ENCODE measurements around the gene TBC1D21.

TBC1D21 gene

GRCh38 chr15:73904026-73904815, 30.9 kb downstream of the TBC1D21 start:
- TF ChIP-seq SPI1 (IDR thresholded peaks at IDR 0.05; ENCODE audit: low read depth, low read length) = no peak
- no peak for TF ChIP-seq POU2F2 (IDR thresholded peaks at IDR 0.05; ENCODE audit: low read depth, low read length)
- TF ChIP-seq POLR2A (IDR thresholded peaks at IDR 0.05; ENCODE audit: low read depth, low read length) = no peak
- TF ChIP-seq PAX5 (IDR thresholded peaks at IDR 0.05; ENCODE audit: insufficient read depth, low read length, severe bottlenecking) = no peak
- FAIRE-seq (no peak), DNase-seq (ENCODE audit: insufficient read length, low spot score) (no peak)

GRCh38 chr15:73905225-73905827, 32.0 kb downstream of the TBC1D21 start:
- TF ChIP-seq POLR2A (IDR thresholded peaks at IDR 0.05; ENCODE audit: low read depth, low read length) (no peak), TAF1 (IDR thresholded peaks at IDR 0.05; ENCODE audit: low read depth, low read length) (no peak), PAX5 (IDR thresholded peaks at IDR 0.05; ENCODE audit: insufficient read depth, low read length, severe bottlenecking) (no peak), SPI1 (IDR thresholded peaks at IDR 0.05; ENCODE audit: low read depth, low read length) (no peak), POLR2AphosphoS5 (IDR thresholded peaks at IDR 0.05; ENCODE audit: low read depth, low read length) (no peak)
- FAIRE-seq (no peak), DNase-seq (ENCODE audit: insufficient read length, low spot score) (no peak)

- DNase-seq (ENCODE audit: insufficient read length, low spot score) = no peak
- no peak for TF ChIP-seq POLR2AphosphoS5 (IDR thresholded peaks at IDR 0.05; ENCODE audit: low read depth, low read length)
- TF ChIP-seq TAF1 (IDR thresholded peaks at IDR 0.05; ENCODE audit: low read depth, low read length) = no peak
- no peak for TF ChIP-seq SPI1 (IDR thresholded peaks at IDR 0.05; ENCODE audit: low read depth, low read length)
- no peak for TF ChIP-seq POU2F2 (IDR thresholded peaks at IDR 0.05; ENCODE audit: low read depth, low read length)
- TF ChIP-seq POLR2A (IDR thresholded peaks at IDR 0.05; ENCODE audit: low read depth, low read length) = no peak
- no peak for TF ChIP-seq PAX5 (IDR thresholded peaks at IDR 0.05; ENCODE audit: insufficient read depth, low read length, severe bottlenecking)
- no peak for FAIRE-seq
Observed at GRCh38 chr15:73906346-73907034, 33.1 kb downstream of the TBC1D21 start.

GRCh38 chr15:73907035-73907408, 33.7 kb downstream of the TBC1D21 start:
- DNase-seq (ENCODE audit: insufficient read length, low spot score) = no peak
- FAIRE-seq = no peak
- TF ChIP-seq POLR2AphosphoS5 (IDR thresholded peaks at IDR 0.05; ENCODE audit: low read depth, low read length) (no peak), POU2F2 (IDR thresholded peaks at IDR 0.05; ENCODE audit: low read depth, low read length) (no peak), PAX5 (IDR thresholded peaks at IDR 0.05; ENCODE audit: insufficient read depth, low read length, severe bottlenecking) (no peak), TAF1 (IDR thresholded peaks at IDR 0.05; ENCODE audit: low read depth, low read length) (no peak)

- FAIRE-seq = peak; percentile 90
- peak; percentile 60 for DNase-seq (ENCODE audit: insufficient read length, low spot score)
- no peak for TF ChIP-seq TAF1 (IDR thresholded peaks at IDR 0.05; ENCODE audit: low read depth, low read length)
- TF ChIP-seq POLR2AphosphoS5 (IDR thresholded peaks at IDR 0.05; ENCODE audit: low read depth, low read length) = no peak
- TF ChIP-seq SPI1 (IDR thresholded peaks at IDR 0.05; ENCODE audit: low read depth, low read length) = no peak
- no peak for TF ChIP-seq POLR2A (IDR thresholded peaks at IDR 0.05; ENCODE audit: low read depth, low read length)
- TF ChIP-seq PAX5 (IDR thresholded peaks at IDR 0.05; ENCODE audit: insufficient read depth, low read length, severe bottlenecking) = no peak
- TF ChIP-seq POU2F2 (IDR thresholded peaks at IDR 0.05; ENCODE audit: low read depth, low read length) = no peak
Observed at GRCh38 chr15:73908030-73908821, 34.9 kb downstream of the TBC1D21 start.

- FAIRE-seq (no peak), DNase-seq (ENCODE audit: insufficient read length, low spot score) (no peak)
- TF ChIP-seq PAX5 (IDR thresholded peaks at IDR 0.05; ENCODE audit: insufficient read depth, low read length, severe bottlenecking) = no peak
- TF ChIP-seq POU2F2 (IDR thresholded peaks at IDR 0.05; ENCODE audit: low read depth, low read length) = no peak
- TF ChIP-seq SPI1 (IDR thresholded peaks at IDR 0.05; ENCODE audit: low read depth, low read length) = no peak
- TF ChIP-seq POLR2A (IDR thresholded peaks at IDR 0.05; ENCODE audit: low read depth, low read length) = no peak
- no peak for TF ChIP-seq POLR2AphosphoS5 (IDR thresholded peaks at IDR 0.05; ENCODE audit: low read depth, low read length)
- no peak for TF ChIP-seq TAF1 (IDR thresholded peaks at IDR 0.05; ENCODE audit: low read depth, low read length)
Observed at GRCh38 chr15:73908822-73909122, 35.4 kb downstream of the TBC1D21 start.

GRCh38 chr15:73909651-73910050, 36.3 kb downstream of the TBC1D21 start:
- FAIRE-seq (no peak), DNase-seq (ENCODE audit: insufficient read length, low spot score) (no peak)
- no peak for TF ChIP-seq POU2F2 (IDR thresholded peaks at IDR 0.05; ENCODE audit: low read depth, low read length)
- TF ChIP-seq POLR2AphosphoS5 (IDR thresholded peaks at IDR 0.05; ENCODE audit: low read depth, low read length) = no peak
- no peak for TF ChIP-seq TAF1 (IDR thresholded peaks at IDR 0.05; ENCODE audit: low read depth, low read length)
- no peak for TF ChIP-seq PAX5 (IDR thresholded peaks at IDR 0.05; ENCODE audit: insufficient read depth, low read length, severe bottlenecking)
- TF ChIP-seq POLR2A (IDR thresholded peaks at IDR 0.05; ENCODE audit: low read depth, low read length) = no peak
- no peak for TF ChIP-seq SPI1 (IDR thresholded peaks at IDR 0.05; ENCODE audit: low read depth, low read length)

- TF ChIP-seq POU2F2 (IDR thresholded peaks at IDR 0.05; ENCODE audit: low read depth, low read length) (no peak), POLR2AphosphoS5 (IDR thresholded peaks at IDR 0.05; ENCODE audit: low read depth, low read length) (no peak), PAX5 (IDR thresholded peaks at IDR 0.05; ENCODE audit: insufficient read depth, low read length, severe bottlenecking) (no peak), TAF1 (IDR thresholded peaks at IDR 0.05; ENCODE audit: low read depth, low read length) (no peak), SPI1 (IDR thresholded peaks at IDR 0.05; ENCODE audit: low read depth, low read length) (no peak), POLR2A (IDR thresholded peaks at IDR 0.05; ENCODE audit: low read depth, low read length) (no peak)
- no peak for FAIRE-seq
- no peak for DNase-seq (ENCODE audit: insufficient read length, low spot score)
Observed at GRCh38 chr15:73910522-73911303, 37.3 kb downstream of the TBC1D21 start.
